DOHH2 (cell line): ENCODE data around the gene TESK2.
A peak's percentile ranks its signal among the peaks of the same experiment; 100 is the strongest.

Experiments used
- H3F3A ChIP-seq: fragments of 200-600 bp; sonication (generic), shearing (Covaris generic); 2 replicates; pipeline ENCODE4 v1.6.0; 2016; ENCODE audit warnings: antibody characterized with exemption, mild to moderate bottlenecking; ENCODE audit not compliant: control insufficient read depth, insufficient read depth
- H3K27ac ChIP-seq: fragments of 200-600 bp; sonication (generic); 2 replicates; pipeline ENCODE4 v1.5.1; 2014; ENCODE audit warnings: low read depth, mild to moderate bottlenecking, low read length, moderate library complexity
- H3K27me3 ChIP-seq: fragments of 200-600 bp; sonication (generic); 2 replicates; pipeline ENCODE4 v1.6.1; 2014; ENCODE audit warnings: mild to moderate bottlenecking, low read length, mixed read lengths; ENCODE audit not compliant: control insufficient read depth
- H3K36me3 ChIP-seq: fragments of 200-600 bp; sonication (generic); 2 replicates; pipeline ENCODE4 v1.6.1; 2014; ENCODE audit warnings: mild to moderate bottlenecking, low read length, moderate library complexity, mixed read lengths; ENCODE audit not compliant: control insufficient read depth
- H3K4me1 ChIP-seq: fragments of 200-600 bp; sonication (generic); 2 replicates; pipeline ENCODE4 v1.6.1; 2014; ENCODE audit warnings: mild to moderate bottlenecking, low read length, mixed read lengths; ENCODE audit not compliant: control insufficient read depth
- H3K4me2 ChIP-seq: fragments of 200-600 bp; sonication (generic); 2 replicates; pipeline ENCODE4 v1.6.0; 2014; ENCODE audit warnings: mild to moderate bottlenecking, low read length, moderate library complexity
- H3K4me3 ChIP-seq: fragments of 200-600 bp; sonication (generic); 2 replicates; pipeline ENCODE4 v1.5.1; 2014; ENCODE audit warnings: mild to moderate bottlenecking, low read length, mixed read lengths
- H3K79me2 ChIP-seq: fragments of 200-600 bp; sonication (generic); 2 replicates; pipeline ENCODE4 v1.6.1; 2014; ENCODE audit warnings: mild to moderate bottlenecking, low read length, mixed read lengths; ENCODE audit not compliant: control insufficient read depth
- H3K9me2 ChIP-seq: fragments of 200-600 bp; sonication (generic); replicated peaks from 2 replicates; pipeline ENCODE4 v1.6.1; 2014; ENCODE audit warnings: mild to moderate bottlenecking, low read length, mixed read lengths; ENCODE audit not compliant: control insufficient read depth
- H3K9me3 ChIP-seq: fragments of 200-600 bp; sonication (generic); 2 replicates; pipeline ENCODE4 v1.6.1; 2014; ENCODE audit warnings: antibody characterized with exemption, low read length, mixed read lengths; ENCODE audit not compliant: control insufficient read depth, insufficient read depth
- H4K20me1 ChIP-seq: fragments of 200-600 bp; sonication (generic); 2 replicates; pipeline ENCODE4 v1.6.0; 2014; ENCODE audit warnings: low read depth, mild to moderate bottlenecking, antibody characterized with exemption, low read length, moderate library complexity; ENCODE audit not compliant: control insufficient read depth, insufficient read depth
- EZH2phosphoT487 ChIP-seq: fragments of 200-600 bp; sonication (generic); IDR thresholded peaks from 2 replicates; pipeline ENCODE4 v1.6.1; 2017; ENCODE audit warnings: borderline replicate concordance, mild to moderate bottlenecking, antibody characterized with exemption, low read length, moderate library complexity, mixed read lengths
- TF ChIP-seq, protein P1 (sequence below): fragments of 200-600 bp; sonication (generic); IDR thresholded peaks from one replicate; pipeline ENCODE4 v1.5.1; 2014; ENCODE audit warnings: antibody characterized with exemption, mild to moderate bottlenecking, low read depth, low read length; ENCODE audit not compliant: poor library complexity, severe bottlenecking

TESK2 gene

GRCh38 chr1:45488666-45489377, 2.1 kb downstream of the TESK2 start:
- H3K79me2 ChIP-seq = no peaks in the 10 kb centered on the region; the same call in 1 of the 2 replicates
- H3F3A ChIP-seq = 0 out of 2 replicates have a peak, but pooled peaks cover 10% of the 10 kb centered on the region
- peaks cover 32% of the 10 kb centered on the region for H3K4me1 ChIP-seq
- no peaks in the 10 kb centered on the region for H3K36me3 ChIP-seq
- H4K20me1 ChIP-seq = no peaks in the 10 kb centered on the region; the same call in 1 of the 2 replicates
- H3K27me3 ChIP-seq = peaks cover 10% of the 10 kb centered on the region
- no peaks in the 10 kb centered on the region for H3K9me2 ChIP-seq
- H3K27ac ChIP-seq = no peak overlapping the region
- peak overlapping the region; percentile 87 for H3K4me2 ChIP-seq
- no peaks in the 10 kb centered on the region for H3K9me3 ChIP-seq
- H3K4me3 ChIP-seq = peak overlapping the region; percentile 79
- TF ChIP-seq EZH2phosphoT487 = no peak
- TF ChIP-seq, protein P1, sequence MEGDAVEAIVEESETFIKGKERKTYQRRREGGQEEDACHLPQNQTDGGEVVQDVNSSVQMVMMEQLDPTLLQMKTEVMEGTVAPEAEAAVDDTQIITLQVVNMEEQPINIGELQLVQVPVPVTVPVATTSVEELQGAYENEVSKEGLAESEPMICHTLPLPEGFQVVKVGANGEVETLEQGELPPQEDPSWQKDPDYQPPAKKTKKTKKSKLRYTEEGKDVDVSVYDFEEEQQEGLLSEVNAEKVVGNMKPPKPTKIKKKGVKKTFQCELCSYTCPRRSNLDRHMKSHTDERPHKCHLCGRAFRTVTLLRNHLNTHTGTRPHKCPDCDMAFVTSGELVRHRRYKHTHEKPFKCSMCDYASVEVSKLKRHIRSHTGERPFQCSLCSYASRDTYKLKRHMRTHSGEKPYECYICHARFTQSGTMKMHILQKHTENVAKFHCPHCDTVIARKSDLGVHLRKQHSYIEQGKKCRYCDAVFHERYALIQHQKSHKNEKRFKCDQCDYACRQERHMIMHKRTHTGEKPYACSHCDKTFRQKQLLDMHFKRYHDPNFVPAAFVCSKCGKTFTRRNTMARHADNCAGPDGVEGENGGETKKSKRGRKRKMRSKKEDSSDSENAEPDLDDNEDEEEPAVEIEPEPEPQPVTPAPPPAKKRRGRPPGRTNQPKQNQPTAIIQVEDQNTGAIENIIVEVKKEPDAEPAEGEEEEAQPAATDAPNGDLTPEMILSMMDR = no peak

- H4K20me1 ChIP-seq = no peaks in the 10 kb centered on the region; the same call in 1 of the 2 replicates
- H3K79me2 ChIP-seq = no peaks in the 10 kb centered on the region; the same call in 1 of the 2 replicates
- no peaks in the 10 kb centered on the region for H3K36me3 ChIP-seq
- H3K9me3 ChIP-seq = no peaks in the 10 kb centered on the region
- no peaks in the 10 kb centered on the region for H3K9me2 ChIP-seq
- no peak for TF ChIP-seq EZH2phosphoT487
- TF ChIP-seq, protein P1 = no peak
- peaks cover 9% of the 10 kb centered on the region; the same call in 1 of the 2 replicates for H3F3A ChIP-seq
- no peak overlapping the region for H3K4me2 ChIP-seq
- H3K27me3 ChIP-seq = peaks cover 10% of the 10 kb centered on the region
- peaks cover 15% of the 10 kb centered on the region for H3K4me1 ChIP-seq
- no peak overlapping the region for H3K27ac ChIP-seq
- H3K4me3 ChIP-seq = no peak overlapping the region
These were observed 5.0 kb downstream of the TESK2 start for GRCh38 chr1:45485949-45486348.

- Histone ChIP-seq H3K9me3 (no peaks in the 10 kb centered on the region), H4K20me1 (no peaks in the 10 kb centered on the region), H3K4me1 (peaks cover 10% of the 10 kb centered on the region), H3K9me2 (no peaks in the 10 kb centered on the region), H3K4me2 (no peak overlapping the region), H3K27ac (no peak overlapping the region), H3K4me3 (no peak overlapping the region), H3K36me3 (no peaks in the 10 kb centered on the region), H3K79me2 (no peaks in the 10 kb centered on the region), H3K27me3 (no peaks in the 10 kb centered on the region), H3F3A (peaks cover 4% of the 10 kb centered on the region)
- no peak for TF ChIP-seq EZH2phosphoT487
- TF ChIP-seq, protein P1 = no peak
These were observed 11.8 kb downstream of the TESK2 start for GRCh38 chr1:45479039-45479748.
